ENCODE measurements around the gene NRSN1. TPM values are rescaled to one million over a fixed set of nuclear protein-coding genes. Genes with fewer than 3 reads are reported as not detected.
"Not testable (repeated sequence)": the region's sequence is repeated elsewhere in the genome, so short reads cannot be mapped to it uniquely, and the experiment has no call there.

The NRSN1 gene
- total and polyA plus RNA-seq, 2 donors (not counting 1 experiment from before 2014, with no cell fraction given): not detected

DNA sequence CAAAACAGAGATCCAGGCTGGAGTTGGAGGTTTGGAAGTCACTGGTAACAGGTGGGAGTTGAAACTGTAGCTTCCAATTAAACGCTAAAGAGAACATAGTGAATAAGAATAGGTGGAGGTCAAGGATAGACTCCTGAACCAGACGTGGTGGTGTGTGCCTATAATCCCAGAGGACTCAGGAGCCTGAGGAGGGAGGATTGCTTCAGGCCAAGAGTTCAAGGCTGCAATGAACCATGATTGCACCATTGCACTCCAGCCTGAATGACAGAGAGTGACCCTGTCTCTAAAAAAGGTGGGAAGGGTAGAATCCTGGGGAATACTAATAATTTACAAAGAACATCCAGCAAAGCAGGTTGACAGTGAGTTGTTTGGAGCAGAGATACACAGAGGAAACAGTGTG, 13.6 kb downstream of the NRSN1 start:
- Histone ChIP-seq H3K4me2 (replicated peaks; ENCODE audit: low read depth, low read length, poor library complexity, severe bottlenecking) (no peak overlapping the region), H3K4me3 (ENCODE audit: control extremely low read depth in 1 of 5, extremely low read depth in 1 of 5, insufficient read depth in 1 of 5, low read depth in 2 of 5, low read length in 4 of 5) (no peak overlapping the region), H4K20me1 (ENCODE audit: control insufficient read depth, insufficient read depth, low read length, poor library complexity, severe bottlenecking) (no peaks in the 10 kb centered on the region), H3K9me3 (ENCODE audit: control extremely low read depth in 1 of 3, control insufficient read depth in 2 of 3, insufficient read depth in 1 of 3, low read length in 2 of 3) (peaks cover 0 to 5% (median 0%) of the 10 kb centered on the region in 3 donors), H3K4me1 (ENCODE audit: control insufficient read depth in 2 of 2, insufficient read depth in 2 of 2, low read length in 2 of 2) (no peaks in the 10 kb centered on the region), H3K27ac (ENCODE audit: low read length in 2 of 2) (no peak overlapping the region), H3K36me3 (replicated peaks in 1 of 2; ENCODE audit: control extremely low read depth in 1 of 2, control insufficient read depth in 1 of 2, extremely low read depth in 1 of 2, insufficient read depth in 2 of 2, low read length in 1 of 2) (no peaks in the 10 kb centered on the region), H3K9ac (ENCODE audit: low read length) (no peak overlapping the region), H3K27me3 (replicated peaks in 1 of 4; ENCODE audit: control extremely low read depth in 1 of 4, control insufficient read depth in 3 of 4, insufficient read depth in 4 of 4, low read length in 3 of 4) (no peaks in the 10 kb centered on the region), H3K79me2 (ENCODE audit: control insufficient read depth, insufficient read depth, low read length) (no peaks in the 10 kb centered on the region), H2AFZ (ENCODE audit: insufficient read depth, low read depth, low read length, poor library complexity, severe bottlenecking) (no peak overlapping the region)
- 77% methylated on average over 2 of the region's 2 CpGs for WGBS (ENCODE audit: insufficient coverage)
- ChIA-PET POLR2A (no interaction called here), CTCF (no interaction called here)
- no peak for DNase-seq
- TF ChIP-seq EZH2 (IDR thresholded peaks at IDR 0.05; ENCODE audit: borderline replicate concordance, insufficient read depth, low read depth, low read length, poor library complexity, severe bottlenecking): no peak
- TF ChIP-seq, protein P1, sequence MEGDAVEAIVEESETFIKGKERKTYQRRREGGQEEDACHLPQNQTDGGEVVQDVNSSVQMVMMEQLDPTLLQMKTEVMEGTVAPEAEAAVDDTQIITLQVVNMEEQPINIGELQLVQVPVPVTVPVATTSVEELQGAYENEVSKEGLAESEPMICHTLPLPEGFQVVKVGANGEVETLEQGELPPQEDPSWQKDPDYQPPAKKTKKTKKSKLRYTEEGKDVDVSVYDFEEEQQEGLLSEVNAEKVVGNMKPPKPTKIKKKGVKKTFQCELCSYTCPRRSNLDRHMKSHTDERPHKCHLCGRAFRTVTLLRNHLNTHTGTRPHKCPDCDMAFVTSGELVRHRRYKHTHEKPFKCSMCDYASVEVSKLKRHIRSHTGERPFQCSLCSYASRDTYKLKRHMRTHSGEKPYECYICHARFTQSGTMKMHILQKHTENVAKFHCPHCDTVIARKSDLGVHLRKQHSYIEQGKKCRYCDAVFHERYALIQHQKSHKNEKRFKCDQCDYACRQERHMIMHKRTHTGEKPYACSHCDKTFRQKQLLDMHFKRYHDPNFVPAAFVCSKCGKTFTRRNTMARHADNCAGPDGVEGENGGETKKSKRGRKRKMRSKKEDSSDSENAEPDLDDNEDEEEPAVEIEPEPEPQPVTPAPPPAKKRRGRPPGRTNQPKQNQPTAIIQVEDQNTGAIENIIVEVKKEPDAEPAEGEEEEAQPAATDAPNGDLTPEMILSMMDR (IDR thresholded peaks at IDR 0.05): no peak
- H3K9me3 Mint-ChIP-seq (ENCODE audit: insufficient read depth): no peaks in the 10 kb centered on the region
- H3K27me3 Mint-ChIP-seq: no peaks in the 10 kb centered on the region
- no peak overlapping the region for H3K4me3 Mint-ChIP-seq
- ATAC-seq (ENCODE audit: low read depth): no peak
- intact Hi-C loops (cut with micrococcal nuclease): no loop called here
- H3K27ac Mint-ChIP-seq: no peak overlapping the region
- no peaks in the 10 kb centered on the region for H3K4me1 Mint-ChIP-seq

DNA sequence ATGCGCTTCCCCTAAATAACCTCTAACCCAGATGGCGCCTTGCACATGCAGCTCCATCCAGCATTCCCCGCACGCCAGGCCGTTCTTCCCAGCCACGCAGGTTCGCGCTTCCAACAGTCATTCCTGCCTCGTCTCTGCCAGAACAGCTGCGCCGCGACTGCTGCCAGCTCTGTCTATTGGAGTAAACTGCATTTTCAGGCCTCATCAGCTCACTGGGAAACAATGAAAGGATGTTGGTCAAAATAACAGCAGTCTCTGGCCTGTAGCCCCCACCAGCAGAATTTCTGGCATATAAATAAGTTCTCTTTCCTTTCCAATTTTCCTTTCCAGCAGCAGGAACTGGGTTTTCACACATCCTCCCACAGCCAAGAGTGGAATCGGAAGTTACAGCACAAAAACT, 14.6 kb downstream of the NRSN1 start:
- Histone ChIP-seq H3K9ac (ENCODE audit: low read length) (no peak overlapping the region), H3K27me3 (replicated peaks in 1 of 4; ENCODE audit: control extremely low read depth in 1 of 4, control insufficient read depth in 3 of 4, insufficient read depth in 4 of 4, low read length in 3 of 4) (no peaks in the 10 kb centered on the region), H3K79me2 (ENCODE audit: control insufficient read depth, insufficient read depth, low read length) (no peaks in the 10 kb centered on the region), H3K36me3 (replicated peaks in 1 of 2; ENCODE audit: control extremely low read depth in 1 of 2, control insufficient read depth in 1 of 2, extremely low read depth in 1 of 2, insufficient read depth in 2 of 2, low read length in 1 of 2) (no peaks in the 10 kb centered on the region), H3K27ac (ENCODE audit: low read length in 2 of 2) (no peak overlapping the region), H3K4me2 (replicated peaks; ENCODE audit: low read depth, low read length, poor library complexity, severe bottlenecking) (no peak overlapping the region), H4K20me1 (ENCODE audit: control insufficient read depth, insufficient read depth, low read length, poor library complexity, severe bottlenecking) (no peaks in the 10 kb centered on the region), H3K4me1 (ENCODE audit: control insufficient read depth in 2 of 2, insufficient read depth in 2 of 2, low read length in 2 of 2) (no peaks in the 10 kb centered on the region), H2AFZ (ENCODE audit: insufficient read depth, low read depth, low read length, poor library complexity, severe bottlenecking) (no peak overlapping the region), H3K4me3 (ENCODE audit: control extremely low read depth in 1 of 5, extremely low read depth in 1 of 5, insufficient read depth in 1 of 5, low read depth in 2 of 5, low read length in 4 of 5) (no peak overlapping the region), H3K9me3 (ENCODE audit: control extremely low read depth in 1 of 3, control insufficient read depth in 2 of 3, insufficient read depth in 1 of 3, low read length in 2 of 3) (peaks cover 0 to 5% (median 0%) of the 10 kb centered on the region in 3 donors)
- WGBS (ENCODE audit: insufficient coverage): 94% methylated on average over 13 of the region's 13 CpGs
- ChIA-PET POLR2A (no interaction called here), CTCF (no interaction called here)
- H3K9me3 Mint-ChIP-seq (ENCODE audit: insufficient read depth): no peaks in the 10 kb centered on the region
- ATAC-seq (ENCODE audit: low read depth) (no peak), DNase-seq (no peak)
- no peak for TF ChIP-seq EZH2 (IDR thresholded peaks at IDR 0.05; ENCODE audit: borderline replicate concordance, insufficient read depth, low read depth, low read length, poor library complexity, severe bottlenecking)
- TF ChIP-seq, protein P1 (IDR thresholded peaks at IDR 0.05): no peak
- no peaks in the 10 kb centered on the region for H3K27me3 Mint-ChIP-seq
- H3K4me3 Mint-ChIP-seq: no peak overlapping the region
- intact Hi-C loops (cut with micrococcal nuclease): no loop called here
- H3K4me1 Mint-ChIP-seq: no peaks in the 10 kb centered on the region
- no peak overlapping the region for H3K27ac Mint-ChIP-seq

- CTCF ChIA-PET; POLR2A ChIA-PET; H3K9ac ChIP-seq (ENCODE audit: low read length); H3K27me3 ChIP-seq (replicated peaks in 1 of 4; ENCODE audit: control extremely low read depth in 1 of 4, control insufficient read depth in 3 of 4, insufficient read depth in 4 of 4, low read length in 3 of 4); H3K4me1 Mint-ChIP-seq; H2AFZ ChIP-seq (ENCODE audit: insufficient read depth, low read depth, low read length, poor library complexity, severe bottlenecking); H3K9me3 ChIP-seq (ENCODE audit: control extremely low read depth in 1 of 3, control insufficient read depth in 2 of 3, insufficient read depth in 1 of 3, low read length in 2 of 3); H3K4me1 ChIP-seq (ENCODE audit: control insufficient read depth in 2 of 2, insufficient read depth in 2 of 2, low read length in 2 of 2); H4K20me1 ChIP-seq (ENCODE audit: control insufficient read depth, insufficient read depth, low read length, poor library complexity, severe bottlenecking); H3K4me3 Mint-ChIP-seq; H3K27ac ChIP-seq (ENCODE audit: low read length in 2 of 2); H3K27me3 Mint-ChIP-seq; DNase-seq; ATAC-seq (ENCODE audit: low read depth); H3K4me2 ChIP-seq (replicated peaks; ENCODE audit: low read depth, low read length, poor library complexity, severe bottlenecking); H3K9me3 Mint-ChIP-seq (ENCODE audit: insufficient read depth); H3K4me3 ChIP-seq (ENCODE audit: control extremely low read depth in 1 of 5, extremely low read depth in 1 of 5, insufficient read depth in 1 of 5, low read depth in 2 of 5, low read length in 4 of 5); H3K36me3 ChIP-seq (replicated peaks in 1 of 2; ENCODE audit: control extremely low read depth in 1 of 2, control insufficient read depth in 1 of 2, extremely low read depth in 1 of 2, insufficient read depth in 2 of 2, low read length in 1 of 2); H3K27ac Mint-ChIP-seq; intact Hi-C loops (cut with micrococcal nuclease); H3K79me2 ChIP-seq (ENCODE audit: control insufficient read depth, insufficient read depth, low read length): not testable (repeated sequence)
- 94% methylated on average over 7 of the region's 8 CpGs for WGBS (ENCODE audit: insufficient coverage)
These were observed 16.7 kb downstream of the NRSN1 start for GRCh38 chr6:24142733-24143132.
